HG03039 (cell line): Measurements from ENCODE around the gene ARF6.
"Not testable (repeated sequence)": the region's sequence is repeated elsewhere in the genome, so short reads cannot be mapped to it uniquely, and the experiment has no call there.

ENCODE experiments used
- ATAC-seq: cut with Tn5 transposase; IDR thresholded peaks from one replicate; pipeline ENCODE4 v1.9.1; 2021; ENCODE audit warnings: mild to moderate bottlenecking, moderate library complexity; ENCODE audit not compliant: unreplicated experiment

Gene ARF6

DNA sequence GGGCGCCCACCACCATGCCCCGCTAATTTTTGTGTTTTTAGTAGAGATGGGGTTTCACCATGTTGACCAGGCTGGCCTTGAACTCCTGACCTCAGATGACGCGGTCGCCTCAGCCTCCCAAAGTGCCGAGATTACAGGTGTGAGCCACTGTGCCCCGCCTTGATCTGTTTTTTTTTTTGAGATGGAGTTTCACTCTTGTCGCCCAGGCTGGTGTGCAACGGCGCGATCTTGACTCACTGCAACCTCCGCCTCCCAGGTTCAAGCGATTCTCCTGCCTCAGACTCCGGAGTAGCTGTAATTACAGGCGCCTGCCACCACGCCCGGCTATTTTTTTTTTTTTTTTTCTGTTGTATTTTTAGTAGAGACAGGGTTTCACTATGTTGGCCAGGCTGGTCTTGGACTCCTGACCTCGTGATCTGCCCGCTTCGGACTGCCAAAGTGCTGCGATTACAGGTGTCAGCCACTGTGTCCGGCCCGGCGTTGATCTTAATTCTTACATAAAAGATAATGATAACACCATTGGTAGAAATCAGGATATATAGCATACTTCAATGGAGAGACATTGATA lies 9.9 kb downstream of the ARF6 start:
- ATAC-seq, result not testable (repeated sequence)

- no peak for ATAC-seq
Measured at GRCh38 chr14:49904270-49904669, 11.4 kb downstream of the ARF6 start.

DNA sequence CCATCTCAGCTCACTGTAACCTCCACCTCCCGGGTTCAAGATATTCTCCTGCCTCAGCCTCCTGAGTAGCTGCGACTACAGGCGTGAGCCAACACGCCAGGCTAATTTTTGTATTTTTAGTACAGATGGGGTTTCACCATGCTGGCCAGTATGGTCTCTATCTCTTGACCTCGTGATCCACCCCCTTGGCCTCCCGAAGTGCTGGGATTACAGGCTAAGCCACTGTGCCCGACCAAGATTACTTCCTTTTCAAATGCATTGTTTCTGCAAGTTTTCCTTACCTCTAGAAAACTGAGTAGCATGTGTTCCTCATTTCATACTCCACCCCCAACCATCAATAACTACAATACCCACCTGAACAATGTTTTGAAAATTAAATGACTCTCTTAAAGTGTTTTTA lies 13.1 kb downstream of the ARF6 start:
- ATAC-seq, result no peak

- ATAC-seq, result no peak
Measured at GRCh38 chr14:49907186-49907585, 14.3 kb downstream of the ARF6 start.

DNA sequence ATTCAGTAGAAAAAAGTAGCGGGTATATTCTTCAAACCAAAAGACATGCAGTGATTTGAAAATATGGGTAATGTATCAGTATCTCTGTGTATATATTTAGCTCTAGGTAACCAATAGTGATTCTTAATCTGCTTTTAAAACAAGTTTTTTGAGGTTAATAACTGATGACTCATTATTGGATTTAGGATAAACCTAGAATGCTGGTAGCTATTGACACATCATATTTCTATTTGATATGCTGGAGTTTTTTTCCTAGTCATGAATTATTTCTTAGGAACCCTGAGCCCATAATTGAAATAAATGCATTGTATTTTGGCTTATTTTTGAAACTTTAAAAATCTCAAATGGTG lies 15.5 kb downstream of the ARF6 start:
- ATAC-seq, result no peak

DNA sequence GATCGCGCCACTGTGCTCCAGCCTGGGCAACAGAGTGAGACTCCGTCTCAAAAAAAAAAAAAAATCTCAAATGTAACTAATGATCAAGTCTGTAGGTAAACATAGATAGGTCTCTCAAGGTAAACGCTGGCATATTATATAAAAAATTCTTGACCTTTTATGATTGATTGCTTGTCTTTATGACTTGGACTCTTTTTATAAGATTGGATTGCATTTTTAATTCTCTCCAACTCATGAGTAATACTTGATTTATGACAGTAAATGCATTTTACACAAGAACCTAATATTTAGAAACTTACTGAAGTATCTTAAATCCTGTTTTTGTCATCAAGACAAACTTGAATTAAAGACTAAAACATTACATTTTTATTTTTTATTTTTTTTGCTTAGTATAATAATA lies 16.1 kb downstream of the ARF6 start:
- ATAC-seq, result no peak

DNA sequence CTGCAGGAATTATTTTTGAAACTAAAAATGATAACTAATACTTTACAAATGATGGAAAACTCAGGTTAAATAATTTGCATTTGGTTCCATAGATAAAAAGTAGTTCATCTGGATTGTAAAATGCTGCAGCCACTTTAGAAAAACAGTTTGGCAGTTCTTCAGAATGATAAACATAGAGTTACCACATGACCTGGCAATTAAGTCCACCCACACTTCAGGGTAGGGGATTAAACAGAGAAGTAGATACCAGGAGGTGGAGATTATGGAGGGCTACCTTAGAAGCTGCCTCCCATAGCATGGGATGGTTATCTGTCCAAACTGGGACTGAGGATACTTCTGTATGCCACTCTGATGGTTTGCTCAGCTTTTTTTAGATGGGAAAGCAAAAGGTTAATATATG lies 22.2 kb downstream of the ARF6 start:
- ATAC-seq, result no peak

- ATAC-seq, result no peak
Measured at GRCh38 chr14:49918706-49919105, 25.8 kb downstream of the ARF6 start.

DNA sequence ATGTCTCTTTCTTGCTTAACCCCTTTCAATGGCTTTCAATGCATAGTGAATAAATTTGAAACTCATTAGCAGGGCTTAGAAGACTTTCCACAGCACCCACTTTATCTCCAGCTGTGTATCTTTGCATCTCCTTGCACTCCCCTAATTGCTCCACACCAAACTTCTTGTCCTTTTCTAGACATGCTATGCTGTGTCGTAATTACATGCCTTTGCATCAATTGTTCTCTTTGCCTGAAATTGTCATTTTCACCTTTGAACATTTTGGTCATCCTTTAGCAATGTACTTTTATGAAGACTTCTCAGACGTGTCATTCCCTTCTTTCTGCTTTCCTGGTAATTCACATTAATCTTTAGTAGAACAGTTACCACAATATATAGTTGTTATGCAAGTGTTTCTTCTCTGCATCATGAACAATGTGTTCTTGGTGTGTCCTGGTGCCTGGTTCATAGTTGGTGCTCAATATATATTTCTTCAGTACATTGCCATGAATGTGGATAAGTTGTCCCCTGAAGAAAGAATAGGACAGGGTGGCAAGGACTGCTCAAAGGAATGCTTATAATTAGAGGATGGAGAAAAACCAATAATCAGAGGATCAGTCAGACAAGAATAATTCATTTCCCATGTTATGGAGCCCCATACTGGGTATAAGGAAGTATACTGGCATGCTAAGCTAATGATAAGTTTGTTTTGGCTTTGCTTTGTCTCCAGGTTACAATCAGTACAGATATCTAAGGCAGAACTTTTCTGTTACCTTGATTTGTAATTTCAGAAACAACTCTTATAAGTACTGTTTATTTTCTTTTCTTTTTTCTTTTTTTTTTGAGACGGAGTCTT lies 27.2 kb downstream of the ARF6 start:
- no peak for ATAC-seq

GRCh38 chr14:49920935-49921334 lies 28.1 kb downstream of the ARF6 start:
- ATAC-seq, result no peak

DNA sequence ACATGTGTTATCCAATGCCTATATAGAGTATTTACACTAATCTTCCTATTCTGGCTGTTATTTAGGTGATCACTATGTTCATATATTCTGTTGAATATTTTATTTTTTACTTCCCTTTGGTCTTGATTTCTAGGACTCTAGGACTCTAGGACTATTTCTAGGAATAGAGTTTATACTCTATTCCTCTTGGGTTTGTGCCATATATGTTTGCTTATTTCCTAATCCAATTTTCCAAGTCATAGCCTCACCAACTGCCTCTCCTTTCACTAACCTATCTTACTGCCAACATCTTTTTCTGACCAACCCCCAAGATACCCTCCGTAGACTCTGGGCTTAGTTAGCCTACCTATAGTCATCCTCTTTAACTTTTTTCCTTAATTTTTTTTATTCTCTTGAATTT lies 28.5 kb downstream of the ARF6 start:
- ATAC-seq, result no peak

GRCh38 chr14:49923442-49923841 lies 30.6 kb downstream of the ARF6 start:
- no peak for ATAC-seq

DNA sequence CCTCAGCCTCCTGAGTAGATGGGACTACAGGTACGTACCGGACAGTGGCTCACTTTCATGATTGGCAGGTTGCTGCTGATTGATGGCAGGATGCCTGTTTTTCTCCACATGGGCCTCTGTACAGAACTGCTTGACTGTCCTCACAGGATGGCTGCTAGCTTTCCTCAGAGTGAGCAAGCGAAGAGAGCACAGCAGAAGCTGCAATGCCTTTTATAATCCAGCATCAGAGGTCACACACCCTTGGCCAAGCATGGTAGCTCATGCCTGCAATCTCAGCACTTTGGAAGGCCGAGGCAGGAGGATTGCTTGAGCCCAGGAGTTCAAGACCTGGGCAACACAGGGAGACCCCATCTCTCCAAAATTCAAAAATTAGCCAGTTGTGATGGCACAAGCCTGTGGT lies 31.0 kb downstream of the ARF6 start:
- no peak for ATAC-seq

DNA sequence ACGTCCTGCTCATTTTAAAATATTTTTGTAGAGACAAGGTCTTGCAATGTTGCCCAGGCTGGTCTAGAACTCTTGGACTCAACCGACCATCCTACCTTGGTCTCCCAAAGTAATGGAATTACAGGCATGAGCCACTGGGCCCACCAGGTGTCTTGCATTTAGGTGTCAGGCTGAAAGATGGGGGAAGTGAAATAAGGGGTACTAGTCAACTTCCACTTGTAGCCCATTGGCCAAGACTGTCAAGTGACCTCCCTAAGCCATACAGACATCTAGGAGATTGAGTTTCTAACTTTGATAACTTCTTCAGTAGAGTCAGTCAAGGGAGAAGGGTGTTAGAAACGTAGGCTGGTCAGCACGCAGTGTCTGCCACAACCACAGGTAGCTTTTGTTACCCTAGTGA lies 32.0 kb downstream of the ARF6 start:
- no peak for ATAC-seq

- no peak for ATAC-seq
Measured at GRCh38 chr14:49926803-49927202, 33.9 kb downstream of the ARF6 start.

DNA sequence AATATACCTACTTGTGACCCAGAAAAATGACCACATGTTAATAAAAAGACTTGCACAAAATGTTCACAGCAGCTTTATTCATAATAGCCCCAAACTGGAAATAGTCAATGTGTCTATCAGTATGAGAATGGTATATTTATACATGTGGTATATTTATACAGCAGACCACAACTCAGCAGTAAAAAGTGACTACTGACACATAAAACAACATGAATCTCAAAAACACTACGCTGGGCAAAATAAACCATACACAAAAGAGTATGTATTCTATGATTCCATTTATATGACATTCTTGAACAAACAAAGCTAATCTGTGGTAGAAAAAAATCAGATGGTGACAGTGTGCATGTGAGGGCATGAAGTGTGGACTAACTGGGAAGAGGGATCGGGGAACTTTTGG lies 35.1 kb downstream of the ARF6 start:
- ATAC-seq, result no peak

DNA sequence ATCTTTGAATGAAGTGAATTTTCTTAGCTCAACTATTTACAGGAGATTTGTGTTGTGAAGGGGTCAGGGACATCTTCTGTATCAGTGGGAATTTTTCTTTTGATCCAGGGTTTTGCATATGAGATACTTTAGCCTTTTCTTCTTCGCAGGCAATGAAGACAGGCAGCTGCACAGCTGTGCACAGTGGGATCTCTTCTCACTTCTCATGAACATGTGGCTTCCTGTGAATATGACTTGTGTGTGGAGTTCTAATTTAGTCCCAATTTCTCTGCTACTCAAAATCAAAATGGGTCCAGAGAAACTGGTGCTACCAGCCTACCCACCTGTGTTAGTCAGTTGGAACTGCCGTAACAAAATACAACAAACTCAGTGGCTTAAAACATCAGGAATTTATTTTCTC lies 37.8 kb downstream of the ARF6 start:
- ATAC-seq, result no peak

DNA sequence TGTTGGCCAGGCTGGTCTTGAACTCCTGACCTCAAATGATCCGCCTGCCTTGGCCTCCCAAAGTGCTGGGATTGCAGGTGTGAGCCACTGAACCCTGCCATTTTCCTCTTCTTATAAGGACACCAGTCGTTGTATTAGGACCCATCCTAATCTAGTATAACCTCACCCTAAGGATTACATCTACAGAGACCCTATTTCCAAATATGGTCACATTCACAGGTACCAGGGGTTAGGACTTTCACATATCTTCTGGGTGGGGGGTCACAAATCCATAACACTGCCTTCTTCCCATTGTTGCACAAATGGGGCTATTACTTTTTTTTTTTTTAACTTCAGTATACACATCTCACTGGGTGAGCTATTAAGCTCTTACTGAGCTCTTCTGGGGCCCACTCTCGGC lies 38.6 kb downstream of the ARF6 start:
- no peak for ATAC-seq

- no peak for ATAC-seq
Measured at GRCh38 chr14:49933128-49933527, 40.2 kb downstream of the ARF6 start.

GRCh38 chr14:49933704-49934103 lies 40.8 kb downstream of the ARF6 start:
- no peak for ATAC-seq

DNA sequence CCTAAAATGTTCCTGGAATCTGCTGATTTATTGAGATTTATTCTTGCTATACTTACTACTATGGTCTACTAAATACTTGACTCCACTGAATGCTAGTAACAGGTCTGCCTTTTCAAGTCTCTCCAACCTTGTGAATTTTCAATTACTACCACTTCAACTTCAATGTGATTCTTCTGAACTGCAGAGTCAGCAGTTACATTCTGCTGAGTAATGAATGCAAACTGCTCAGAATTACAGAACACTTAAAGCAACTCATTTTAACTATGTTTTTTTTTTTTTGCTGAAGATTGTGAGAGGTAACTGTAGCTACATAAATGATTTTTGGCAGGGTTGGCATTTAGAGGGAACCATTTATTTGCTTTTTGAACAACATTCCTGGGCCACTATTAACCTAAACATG lies 41.8 kb downstream of the ARF6 start:
- no peak for ATAC-seq

- no peak for ATAC-seq
Measured at GRCh38 chr14:49935526-49935925, 42.6 kb downstream of the ARF6 start.

DNA sequence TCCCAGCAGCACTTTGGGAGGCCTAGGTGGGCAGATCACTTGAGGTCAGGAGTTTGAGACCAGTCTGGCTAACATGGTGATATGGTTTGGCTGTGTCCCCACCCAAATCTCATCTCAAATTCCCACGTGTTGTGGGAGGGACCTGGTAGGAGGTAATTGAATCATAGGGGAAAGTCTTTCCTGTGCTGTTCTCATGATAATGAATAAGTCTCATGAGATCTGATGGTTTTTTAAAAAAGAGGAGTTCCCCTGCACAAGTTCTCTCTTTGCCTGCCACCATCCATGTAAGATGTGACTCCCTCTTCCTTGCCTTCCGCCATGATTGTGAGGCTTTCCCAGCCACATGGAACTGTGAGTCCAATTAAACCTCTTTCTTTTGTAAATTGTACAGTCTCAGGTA lies 43.4 kb downstream of the ARF6 start:
- not testable (repeated sequence) for ATAC-seq
